ENCODE data around the gene CYP2B6.
"Not testable (repeated sequence)": the region's sequence is repeated elsewhere in the genome, so short reads cannot be mapped to it uniquely, and the experiment has no call there.

The CYP2B6 gene

GRCh38 chr19:41003656-41004055 is 12.6 kb downstream of the CYP2B6 start:
- H3K36me3 ChIP-seq (ENCODE audit: control insufficient read depth in 5 of 5, insufficient read depth in 5 of 5, low read length in 5 of 5); H3K4me3 ChIP-seq (ENCODE audit: low read depth in 1 of 5, low read length in 5 of 5): not testable (repeated sequence)

GRCh38 chr19:41009700-41010235 is 18.7 kb downstream of the CYP2B6 start:
- Histone ChIP-seq H3K9me3 (ENCODE audit: control insufficient read depth in 5 of 5, low read length in 5 of 5) (no peaks in the 10 kb centered on the region), H3K4me3 (ENCODE audit: low read depth in 1 of 5, low read length in 5 of 5) (no peak overlapping the region), H3K27me3 (ENCODE audit: control insufficient read depth in 5 of 5, insufficient read depth in 4 of 5, low read length in 5 of 5) (peaks cover 7 to 22% (median 14%) of the 10 kb centered on the region in 5 donors), H3K27ac (ENCODE audit: low read depth, low read length) (no peak overlapping the region), H3K9ac (ENCODE audit: low read length in 5 of 5) (no peak overlapping the region), H3K4me1 (ENCODE audit: control insufficient read depth in 5 of 5, insufficient read depth in 5 of 5, low read length in 5 of 5) (no peaks in the 10 kb centered on the region), H3K36me3 (ENCODE audit: control insufficient read depth in 5 of 5, insufficient read depth in 5 of 5, low read length in 5 of 5) (no peaks in the 10 kb centered on the region)

More at GRCh38 chr19:41003656-41004055, 12.6 kb downstream of the CYP2B6 start:
- H3K27me3 ChIP-seq (ENCODE audit: control insufficient read depth in 5 of 5, insufficient read depth in 4 of 5, low read length in 5 of 5), result peaks cover 0 to 10% (median 3%) of the 10 kb centered on the region in 5 donors
- H3K9ac ChIP-seq (ENCODE audit: low read length in 5 of 5); H3K27ac ChIP-seq (ENCODE audit: low read depth, low read length); H3K9me3 ChIP-seq (ENCODE audit: control insufficient read depth in 5 of 5, low read length in 5 of 5); H3K4me1 ChIP-seq (ENCODE audit: control insufficient read depth in 5 of 5, insufficient read depth in 5 of 5, low read length in 5 of 5): not testable (repeated sequence)

- H3K4me3 ChIP-seq (ENCODE audit: low read depth in 1 of 5, low read length in 5 of 5), result no peak overlapping the region
- no peak overlapping the region for H3K9ac ChIP-seq (ENCODE audit: low read length in 5 of 5)
- H3K9me3 ChIP-seq (ENCODE audit: control insufficient read depth in 5 of 5, low read length in 5 of 5), result no peaks in the 10 kb centered on the region
- no peaks in the 10 kb centered on the region for H3K4me1 ChIP-seq (ENCODE audit: control insufficient read depth in 5 of 5, insufficient read depth in 5 of 5, low read length in 5 of 5)
- H3K36me3 ChIP-seq (ENCODE audit: control insufficient read depth in 5 of 5, insufficient read depth in 5 of 5, low read length in 5 of 5), result no peaks in the 10 kb centered on the region
- H3K27me3 ChIP-seq (ENCODE audit: control insufficient read depth in 5 of 5, insufficient read depth in 4 of 5, low read length in 5 of 5), result peaks cover 5 to 12% (median 8%) of the 10 kb centered on the region in 5 donors
- no peak overlapping the region for H3K27ac ChIP-seq (ENCODE audit: low read depth, low read length)
Measured at GRCh38 chr19:41013359-41013758, 22.3 kb downstream of the CYP2B6 start.

- H3K9ac ChIP-seq (ENCODE audit: low read length in 5 of 5), result no peak overlapping the region
- no peak overlapping the region for H3K27ac ChIP-seq (ENCODE audit: low read depth, low read length)
- H3K9me3 ChIP-seq (ENCODE audit: control insufficient read depth in 5 of 5, low read length in 5 of 5), result no peaks in the 10 kb centered on the region
- H3K27me3 ChIP-seq (ENCODE audit: control insufficient read depth in 5 of 5, insufficient read depth in 4 of 5, low read length in 5 of 5), result peaks cover 7 to 12% (median 9%) of the 10 kb centered on the region in 5 donors
- no peaks in the 10 kb centered on the region for H3K36me3 ChIP-seq (ENCODE audit: control insufficient read depth in 5 of 5, insufficient read depth in 5 of 5, low read length in 5 of 5)
- no peaks in the 10 kb centered on the region for H3K4me1 ChIP-seq (ENCODE audit: control insufficient read depth in 5 of 5, insufficient read depth in 5 of 5, low read length in 5 of 5)
- no peak overlapping the region for H3K4me3 ChIP-seq (ENCODE audit: low read depth in 1 of 5, low read length in 5 of 5)
Measured at GRCh38 chr19:41014643-41015042, 23.6 kb downstream of the CYP2B6 start.

- H3K9me3 ChIP-seq (ENCODE audit: control insufficient read depth in 5 of 5, low read length in 5 of 5), result no peaks in the 10 kb centered on the region
- no peaks in the 10 kb centered on the region for H3K36me3 ChIP-seq (ENCODE audit: control insufficient read depth in 5 of 5, insufficient read depth in 5 of 5, low read length in 5 of 5)
- H3K27me3 ChIP-seq (ENCODE audit: control insufficient read depth in 5 of 5, insufficient read depth in 4 of 5, low read length in 5 of 5), result peaks cover 6 to 12% (median 9%) of the 10 kb centered on the region in 5 donors
- H3K9ac ChIP-seq (ENCODE audit: low read length in 5 of 5), result no peak overlapping the region
- H3K4me3 ChIP-seq (ENCODE audit: low read depth in 1 of 5, low read length in 5 of 5), result no peak overlapping the region
- no peaks in the 10 kb centered on the region for H3K4me1 ChIP-seq (ENCODE audit: control insufficient read depth in 5 of 5, insufficient read depth in 5 of 5, low read length in 5 of 5)
- no peak overlapping the region for H3K27ac ChIP-seq (ENCODE audit: low read depth, low read length)
Measured at GRCh38 chr19:41016488-41017071, 25.5 kb downstream of the CYP2B6 start.

- peaks cover under 1 to 7% (median 2%) of the 10 kb centered on the region in 5 donors for H3K27me3 ChIP-seq (ENCODE audit: control insufficient read depth in 5 of 5, insufficient read depth in 4 of 5, low read length in 5 of 5)
- H3K4me1 ChIP-seq (ENCODE audit: control insufficient read depth in 5 of 5, insufficient read depth in 5 of 5, low read length in 5 of 5), result no peaks in the 10 kb centered on the region
- H3K9ac ChIP-seq (ENCODE audit: low read length in 5 of 5), result no peak overlapping the region
- no peak overlapping the region for H3K4me3 ChIP-seq (ENCODE audit: low read depth in 1 of 5, low read length in 5 of 5)
- H3K36me3 ChIP-seq (ENCODE audit: control insufficient read depth in 5 of 5, insufficient read depth in 5 of 5, low read length in 5 of 5), result no peaks in the 10 kb centered on the region
- no peak overlapping the region for H3K27ac ChIP-seq (ENCODE audit: low read depth, low read length)
- H3K9me3 ChIP-seq (ENCODE audit: control insufficient read depth in 5 of 5, low read length in 5 of 5), result no peaks in the 10 kb centered on the region
Measured at GRCh38 chr19:41018736-41019290, 27.7 kb downstream of the CYP2B6 start.

- Histone ChIP-seq H3K9ac (ENCODE audit: low read length in 5 of 5) (no peak overlapping the region), H3K27ac (ENCODE audit: low read depth, low read length) (no peak overlapping the region), H3K27me3 (ENCODE audit: control insufficient read depth in 5 of 5, insufficient read depth in 4 of 5, low read length in 5 of 5) (peaks cover 2 to 12% (median 5%) of the 10 kb centered on the region in 5 donors), H3K4me1 (ENCODE audit: control insufficient read depth in 5 of 5, insufficient read depth in 5 of 5, low read length in 5 of 5) (no peaks in the 10 kb centered on the region), H3K9me3 (ENCODE audit: control insufficient read depth in 5 of 5, low read length in 5 of 5) (no peaks in the 10 kb centered on the region), H3K4me3 (ENCODE audit: low read depth in 1 of 5, low read length in 5 of 5) (no peak overlapping the region), H3K36me3 (ENCODE audit: control insufficient read depth in 5 of 5, insufficient read depth in 5 of 5, low read length in 5 of 5) (no peaks in the 10 kb centered on the region)
Measured at GRCh38 chr19:41019346-41019745, 28.3 kb downstream of the CYP2B6 start.

GRCh38 chr19:41023193-41023592 is 32.1 kb downstream of the CYP2B6 start:
- Histone ChIP-seq H3K9me3 (ENCODE audit: control insufficient read depth in 5 of 5, low read length in 5 of 5) (no peaks in the 10 kb centered on the region), H3K9ac (ENCODE audit: low read length in 5 of 5) (no peak overlapping the region), H3K36me3 (ENCODE audit: control insufficient read depth in 5 of 5, insufficient read depth in 5 of 5, low read length in 5 of 5) (no peaks in the 10 kb centered on the region), H3K4me3 (ENCODE audit: low read depth in 1 of 5, low read length in 5 of 5) (no peak overlapping the region), H3K27ac (ENCODE audit: low read depth, low read length) (no peak overlapping the region), H3K27me3 (ENCODE audit: control insufficient read depth in 5 of 5, insufficient read depth in 4 of 5, low read length in 5 of 5) (peaks cover 17 to 27% (median 25%) of the 10 kb centered on the region in 5 donors), H3K4me1 (ENCODE audit: control insufficient read depth in 5 of 5, insufficient read depth in 5 of 5, low read length in 5 of 5) (no peaks in the 10 kb centered on the region)

GRCh38 chr19:41025411-41025810 is 34.3 kb downstream of the CYP2B6 start:
- Histone ChIP-seq H3K36me3 (ENCODE audit: control insufficient read depth in 5 of 5, insufficient read depth in 5 of 5, low read length in 5 of 5) (no peaks in the 10 kb centered on the region), H3K4me3 (ENCODE audit: low read depth in 1 of 5, low read length in 5 of 5) (no peak overlapping the region), H3K9ac (ENCODE audit: low read length in 5 of 5) (no peak overlapping the region), H3K27ac (ENCODE audit: low read depth, low read length) (no peak overlapping the region), H3K9me3 (ENCODE audit: control insufficient read depth in 5 of 5, low read length in 5 of 5) (no peaks in the 10 kb centered on the region), H3K4me1 (ENCODE audit: control insufficient read depth in 5 of 5, insufficient read depth in 5 of 5, low read length in 5 of 5) (no peaks in the 10 kb centered on the region), H3K27me3 (ENCODE audit: control insufficient read depth in 5 of 5, insufficient read depth in 4 of 5, low read length in 5 of 5) (peaks cover 17 to 27% (median 22%) of the 10 kb centered on the region in 5 donors)

GRCh38 chr19:41025871-41026270 is 34.8 kb downstream of the CYP2B6 start:
- peaks cover 17 to 27% (median 22%) of the 10 kb centered on the region in 5 donors for H3K27me3 ChIP-seq (ENCODE audit: control insufficient read depth in 5 of 5, insufficient read depth in 4 of 5, low read length in 5 of 5)
- H3K36me3 ChIP-seq (ENCODE audit: control insufficient read depth in 5 of 5, insufficient read depth in 5 of 5, low read length in 5 of 5), result no peaks in the 10 kb centered on the region

More at GRCh38 chr19:41025871-41026270, 34.8 kb downstream of the CYP2B6 start:
- H3K4me1 ChIP-seq (ENCODE audit: control insufficient read depth in 5 of 5, insufficient read depth in 5 of 5, low read length in 5 of 5), result no peaks in the 10 kb centered on the region
- no peaks in the 10 kb centered on the region for H3K9me3 ChIP-seq (ENCODE audit: control insufficient read depth in 5 of 5, low read length in 5 of 5)
- no peak overlapping the region for H3K9ac ChIP-seq (ENCODE audit: low read length in 5 of 5)
- H3K27ac ChIP-seq (ENCODE audit: low read depth, low read length), result no peak overlapping the region
- no peak overlapping the region for H3K4me3 ChIP-seq (ENCODE audit: low read depth in 1 of 5, low read length in 5 of 5)

All from subcutaneous abdominal adipose tissue (tissue), 5 donors.